Stomach (tissue), 9 donors: ENCODE measurements around the gene RBM14. TPM values are rescaled to one million over a fixed set of nuclear protein-coding genes. Genes with fewer than 3 reads are reported as not detected.
"Not testable (repeated sequence)": the region's sequence is repeated elsewhere in the genome, so short reads cannot be mapped to it uniquely, and the experiment has no call there.

Source experiments
- DNase-seq, 2 donors: peaks; one replicate each; pipeline versions ENCODE4 v3.0.0 to v3.0.0-alpha.2; 2013 to 2019
- H3K27ac ChIP-seq, 5 donors: fragments of 200-600 bp in 4 of 5; sonication (generic) in 4 of 5; one replicate each; pipeline ENCODE4 v1.5.1; 2013 to 2019; ENCODE audit warnings: mild to moderate bottlenecking in 1 of 5, moderate library complexity in 1 of 5
- H3K27me3 ChIP-seq, 3 donors: fragments of 200-600 bp; sonication (generic); one replicate each; pipeline ENCODE4 v1.5.1; 2017 to 2019; ENCODE audit warnings: mixed run types in 1 of 3
- H3K36me3 ChIP-seq, 4 donors: fragments of 200-600 bp; sonication (generic); 1 replicate in 3 of 4; 2 replicates in 1 of 4; pipeline ENCODE4 v1.5.1; 2016 to 2019
- H3K4me1 ChIP-seq, 4 donors: fragments of 200-600 bp; sonication (generic); one replicate each; pipeline ENCODE4 v1.5.1; 2016 to 2019
- H3K4me3 ChIP-seq, 4 donors: fragments of 200-600 bp; sonication (generic) in 3 of 4; one replicate each; pipeline ENCODE4 v1.5.1; 2016 to 2019; ENCODE audit warnings: mild to moderate bottlenecking in 1 of 4
- H3K9me3 ChIP-seq, 4 donors: fragments of 200-600 bp; sonication (generic); one replicate each; pipeline ENCODE4 v1.5.1; 2016 to 2019
- CTCF ChIP-seq, 7 experiments: fragments of 450-650 bp in 4 of 7; fragments of 200-600 bp in 3 of 7; sonication (generic) in 3 of 7; IDR thresholded peaks; one replicate each; pipeline ENCODE4 v1.5.1; 2016 to 2019; ENCODE audit warnings: antibody characterized with exemption in 7 of 7, control low read depth in 2 of 7, mild to moderate bottlenecking in 1 of 7
- EP300 ChIP-seq: sonication (generic); formaldehyde crosslinking; IDR thresholded peaks from one replicate; pipeline ENCODE4 v1.6.1; 2017; ENCODE audit warnings: antibody characterized with exemption
- POLR2A ChIP-seq, 4 donors: fragments of 450-650 bp; IDR thresholded peaks; one replicate each; pipeline ENCODE4 v1.6.1; 2016; ENCODE audit warnings: antibody characterized with exemption in 4 of 4, control low read depth in 2 of 4, mild to moderate bottlenecking in 1 of 4, moderate library complexity in 1 of 4
- POLR2AphosphoS5 ChIP-seq, 3 donors: sonication (generic); formaldehyde crosslinking; IDR thresholded peaks; one replicate each; pipeline ENCODE4 v1.6.1; 2016; ENCODE audit warnings: antibody characterized with exemption in 3 of 3
- WGBS, 5 donors: extraction: QIAGEN DNeasy Blood & Tissue Kit in 3 of 5; methylation state at CpG; one replicate each; pipeline versions ENCODE4 v1.1.5 to v1.1.7; 2013 to 2018; 5-methylcytosine and 5-hydroxymethylcytosine counted together
- intact Hi-C: fragments of 100-400 bp; cut with DNase I; formaldehyde crosslinking; loops from one replicate; pipeline ENCODE4 v1.15.1; 2023; ENCODE audit warnings: low total_unique reads
- polyA plus RNA-seq, 3 donors: library from polyadenylated mRNA; stranded (reverse); fragments of 200-250 nt; gene quantifications; one replicate each; pipeline ENCODE4 v1.2.3, GENCODE V29; 2013
- total RNA-seq, 5 donors: library from RNA; depleted of rRNA; stranded (reverse); fragments of >200 nt; gene quantifications; one replicate each; pipeline versions ENCODE4 v1.1.0 to v1.2.3, GENCODE V29; 2014 to 2016
- donor health status: healthy with polysubstance abuse.
- donor health status: Bipolar disorder and iron deficiency.
- donor health status: healthy.

Gene RBM14
- total and polyA plus RNA-seq, 8 donors, result 9.9 to 233 (median 34.0) TPM

DNA sequence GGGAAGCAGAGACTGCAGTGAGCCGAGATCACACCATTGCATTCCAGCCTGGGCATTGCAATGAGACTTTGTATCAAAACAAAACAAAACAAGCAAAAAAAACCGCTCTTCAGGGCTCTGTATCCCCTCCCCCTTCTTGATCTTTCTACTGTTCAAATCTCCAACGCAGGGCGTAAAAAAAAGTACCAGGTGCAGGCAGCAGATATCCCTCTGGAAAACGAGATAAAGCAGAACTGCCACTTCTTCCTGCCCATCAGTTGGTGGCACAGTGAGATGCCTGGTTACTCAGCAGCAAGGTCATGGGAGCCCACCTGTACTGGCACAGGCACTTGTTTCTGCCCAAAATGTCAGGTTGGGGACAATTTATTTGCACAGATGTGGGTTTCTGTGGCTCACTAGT lies 12.3 kb upstream of the RBM14 start:
- Histone ChIP-seq H3K4me3 (no peak overlapping the region), H3K36me3 (peaks cover 18 to 73% (median 69%) of the 10 kb centered on the region in 4 donors), H3K27me3 (no peaks in the 10 kb centered on the region), H3K27ac (no peak overlapping the region), H3K4me1 (peaks cover 11 to 32% (median 17%) of the 10 kb centered on the region in 4 donors), H3K9me3 (no peaks in the 10 kb centered on the region)
- TF ChIP-seq POLR2AphosphoS5 (IDR thresholded peaks at IDR 0.05) (no peak), EP300 (no peak), CTCF (IDR thresholded peaks at IDR 0.05) (no peak), POLR2A (IDR thresholded peaks at IDR 0.05) (no peak)
- intact Hi-C loops, result no loop called here
- 78 to 84% (median 82%) methylated on average over 5 of the region's 5 CpGs for WGBS, 5 donors
- DNase-seq, result no peak

DNA sequence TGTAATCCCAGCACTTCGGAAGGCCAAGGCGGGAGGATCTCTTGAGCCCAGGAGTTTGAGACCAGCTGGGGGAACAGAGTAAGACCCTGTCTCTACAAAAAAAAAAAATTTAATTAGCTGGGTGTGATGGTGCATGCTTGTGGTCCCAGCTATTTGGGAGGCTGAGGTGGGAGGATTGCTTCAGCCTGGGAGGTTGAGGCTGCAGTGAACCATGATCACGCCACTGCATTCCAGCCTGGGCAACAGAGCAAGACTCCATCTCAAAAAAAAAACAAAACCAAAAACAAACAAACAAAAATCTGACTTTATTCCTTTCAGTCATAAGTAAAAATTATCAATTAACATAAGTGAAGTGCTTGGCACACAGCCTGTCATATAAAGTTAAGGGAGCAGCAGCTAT lies 9.8 kb upstream of the RBM14 start:
- intact Hi-C loops, H3K27me3 ChIP-seq, H3K9me3 ChIP-seq, DNase-seq, H3K4me3 ChIP-seq: not testable (repeated sequence)
- 94 to 98% (median 97%) methylated on average over 3 of the region's 3 CpGs for WGBS, 5 donors
- Histone ChIP-seq H3K36me3 (peaks cover 12 to 48% (median 47%) of the 10 kb centered on the region in 4 donors), H3K4me1 (peaks cover 11 to 28% (median 17%) of the 10 kb centered on the region in 4 donors), H3K27ac (peak overlapping the region in 4 of 5 donors; percentile 69 to 80 (median 70))

GRCh38 chr11:66607126-66607834 lies 9.2 kb upstream of the RBM14 start:
- Histone ChIP-seq H3K4me1 (peaks cover 11 to 22% (median 17%) of the 10 kb centered on the region in 4 donors), H3K27ac (peak overlapping the region in 4 of 5 donors; percentile 69 to 80 (median 70)), H3K36me3 (peaks cover 12 to 42% (median 40%) of the 10 kb centered on the region in 4 donors), H3K4me3 (no peak overlapping the region), H3K9me3 (no peaks in the 10 kb centered on the region), H3K27me3 (no peaks in the 10 kb centered on the region)
- 21 to 47% (median 36%) methylated on average over 8 of the region's 8 CpGs for WGBS, 5 donors
- DNase-seq, result peak; percentile 53 to 55
- intact Hi-C loops, result no loop called here
- TF ChIP-seq EP300, result no peak
- no peak for TF ChIP-seq CTCF (IDR thresholded peaks at IDR 0.05)

GRCh38 chr11:66609721-66610617 lies 6.5 kb upstream of the RBM14 start:
- TF ChIP-seq POLR2AphosphoS5 (IDR thresholded peaks at IDR 0.05) (no peak), CTCF (IDR thresholded peaks at IDR 0.05) (no peak), POLR2A (IDR thresholded peaks at IDR 0.05) (no peak), EP300 (no peak)
- no peak overlapping the region for H3K27ac ChIP-seq
- WGBS, 5 donors, result 49 to 70% (median 53%) methylated on average over 4 of the region's 4 CpGs
- intact Hi-C loops, result no loop called here
- H3K4me3 ChIP-seq, result no peak overlapping the region
- DNase-seq, result no peak
- H3K4me1 ChIP-seq, result peaks cover 11 to 25% (median 21%) of the 10 kb centered on the region in 4 donors
- H3K27me3 ChIP-seq, result no peaks in the 10 kb centered on the region
- peaks cover 7 to 17% (median 15%) of the 10 kb centered on the region in 4 donors for H3K36me3 ChIP-seq
- no peaks in the 10 kb centered on the region for H3K9me3 ChIP-seq
